Neural crest cell (in vitro differentiated cells): ENCODE results near the gene NCS1. TPM values are rescaled to one million over a fixed set of nuclear protein-coding genes. Genes with fewer than 3 reads are reported as not detected.

Experiments used
- DNase-seq: peaks from one replicate; pipeline ENCODE4 v3.0.0; 2021; ENCODE audit warnings: low read depth, mixed read lengths, low spot score
- H3K27ac Mint-ChIP-seq: one replicate; pipeline ENCODE4 v1.8.0; 2021; ENCODE audit warnings: mild to moderate bottlenecking, mixed read lengths; ENCODE audit not compliant: unreplicated experiment
- H3K27me3 Mint-ChIP-seq: 2 replicates; pipeline ENCODE4 v1.8.0; 2021; ENCODE audit warnings: low read depth, mild to moderate bottlenecking, mixed read lengths
- H3K36me3 Mint-ChIP-seq: 2 replicates; pipeline ENCODE4 v1.8.0; 2021; ENCODE audit warnings: low read depth, mild to moderate bottlenecking, mixed read lengths
- H3K4me1 Mint-ChIP-seq: 2 replicates; pipeline ENCODE4 v1.8.0; 2021; ENCODE audit warnings: mixed read lengths
- H3K4me3 Mint-ChIP-seq: one replicate; pipeline ENCODE4 v1.8.0; 2021; ENCODE audit warnings: mild to moderate bottlenecking, mixed read lengths
- H3K9me3 Mint-ChIP-seq: 2 replicates; pipeline ENCODE4 v1.8.0; 2021; ENCODE audit warnings: mixed read lengths
- total RNA-seq: library from RNA; stranded (reverse); gene quantifications from 2 replicates; pipeline ENCODE4 v1.2.1, GENCODE V29; 2021
- TF ChIP-seq, protein P1 (sequence below): fragments of 200-600 bp; sonication (generic); conservative IDR thresholded peaks from 2 replicates; pipeline ENCODE4 v1.5.0; 2021; ENCODE audit warnings: antibody characterized with exemption, mild to moderate bottlenecking

NCS1 gene
- total RNA-seq, 1 donor from 2014 or later: 60.1 TPM

DNA sequence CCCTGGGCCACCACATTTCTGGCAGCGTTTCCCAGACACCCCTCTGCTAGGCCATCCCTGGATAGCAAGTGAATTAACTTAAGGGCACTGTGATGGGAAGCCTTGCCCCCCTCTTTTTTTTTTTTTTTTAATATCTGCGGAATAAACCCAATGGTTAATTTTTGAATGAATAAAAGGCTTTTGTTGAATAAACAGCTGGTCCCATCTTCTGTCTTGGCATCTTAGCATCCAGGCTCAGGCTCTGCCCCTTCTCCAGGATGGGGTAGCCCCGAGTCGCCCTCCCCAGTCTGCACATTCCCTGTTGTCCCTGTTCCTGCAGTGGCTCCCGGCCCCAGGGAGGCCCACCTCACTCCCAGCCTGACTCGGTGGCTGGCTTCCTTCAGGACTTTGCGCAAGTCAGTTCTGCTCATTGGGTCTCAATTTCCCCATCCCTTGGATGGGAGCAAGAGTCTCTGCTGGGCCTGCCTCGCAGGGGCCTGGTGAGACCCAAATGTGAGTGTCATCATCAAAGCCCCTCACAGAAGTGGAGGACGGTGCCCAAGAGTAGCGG, 64.3 kb downstream of the NCS1 start:
- no peaks in the 10 kb centered on the region for H3K27me3 Mint-ChIP-seq
- peaks cover 6% of the 10 kb centered on the region for H3K36me3 Mint-ChIP-seq
- TF ChIP-seq, protein P1, sequence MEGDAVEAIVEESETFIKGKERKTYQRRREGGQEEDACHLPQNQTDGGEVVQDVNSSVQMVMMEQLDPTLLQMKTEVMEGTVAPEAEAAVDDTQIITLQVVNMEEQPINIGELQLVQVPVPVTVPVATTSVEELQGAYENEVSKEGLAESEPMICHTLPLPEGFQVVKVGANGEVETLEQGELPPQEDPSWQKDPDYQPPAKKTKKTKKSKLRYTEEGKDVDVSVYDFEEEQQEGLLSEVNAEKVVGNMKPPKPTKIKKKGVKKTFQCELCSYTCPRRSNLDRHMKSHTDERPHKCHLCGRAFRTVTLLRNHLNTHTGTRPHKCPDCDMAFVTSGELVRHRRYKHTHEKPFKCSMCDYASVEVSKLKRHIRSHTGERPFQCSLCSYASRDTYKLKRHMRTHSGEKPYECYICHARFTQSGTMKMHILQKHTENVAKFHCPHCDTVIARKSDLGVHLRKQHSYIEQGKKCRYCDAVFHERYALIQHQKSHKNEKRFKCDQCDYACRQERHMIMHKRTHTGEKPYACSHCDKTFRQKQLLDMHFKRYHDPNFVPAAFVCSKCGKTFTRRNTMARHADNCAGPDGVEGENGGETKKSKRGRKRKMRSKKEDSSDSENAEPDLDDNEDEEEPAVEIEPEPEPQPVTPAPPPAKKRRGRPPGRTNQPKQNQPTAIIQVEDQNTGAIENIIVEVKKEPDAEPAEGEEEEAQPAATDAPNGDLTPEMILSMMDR: no peak
- no peaks in the 10 kb centered on the region for H3K9me3 Mint-ChIP-seq
- H3K4me3 Mint-ChIP-seq: no peak overlapping the region
- no peak overlapping the region for H3K27ac Mint-ChIP-seq
- DNase-seq: no peak
- H3K4me1 Mint-ChIP-seq: peaks cover 25% of the 10 kb centered on the region

DNA sequence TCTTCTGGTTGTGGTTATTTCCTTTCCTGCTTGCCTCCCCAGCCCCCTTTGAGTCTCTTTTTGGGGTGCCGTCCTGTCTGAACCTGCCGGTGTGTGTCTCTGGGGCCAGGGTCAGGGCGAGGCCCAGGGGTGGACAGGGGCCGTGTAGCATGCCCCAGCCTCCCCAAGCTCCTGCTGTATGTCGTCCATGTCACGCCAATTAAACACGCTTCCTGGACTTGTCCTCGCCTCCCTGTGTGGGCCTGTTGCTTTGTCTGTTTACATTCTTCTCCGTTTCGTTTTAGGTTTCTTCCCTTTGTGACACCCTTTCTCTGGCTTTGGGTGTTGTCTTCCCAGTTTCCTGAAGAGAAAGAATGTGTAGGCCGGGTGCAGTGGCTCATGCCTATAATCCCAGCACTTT, 64.9 kb downstream of the NCS1 start:
- TF ChIP-seq, protein P1: no peak
- H3K4me1 Mint-ChIP-seq: peaks cover 25% of the 10 kb centered on the region
- peaks cover 5% of the 10 kb centered on the region for H3K36me3 Mint-ChIP-seq

DNA sequence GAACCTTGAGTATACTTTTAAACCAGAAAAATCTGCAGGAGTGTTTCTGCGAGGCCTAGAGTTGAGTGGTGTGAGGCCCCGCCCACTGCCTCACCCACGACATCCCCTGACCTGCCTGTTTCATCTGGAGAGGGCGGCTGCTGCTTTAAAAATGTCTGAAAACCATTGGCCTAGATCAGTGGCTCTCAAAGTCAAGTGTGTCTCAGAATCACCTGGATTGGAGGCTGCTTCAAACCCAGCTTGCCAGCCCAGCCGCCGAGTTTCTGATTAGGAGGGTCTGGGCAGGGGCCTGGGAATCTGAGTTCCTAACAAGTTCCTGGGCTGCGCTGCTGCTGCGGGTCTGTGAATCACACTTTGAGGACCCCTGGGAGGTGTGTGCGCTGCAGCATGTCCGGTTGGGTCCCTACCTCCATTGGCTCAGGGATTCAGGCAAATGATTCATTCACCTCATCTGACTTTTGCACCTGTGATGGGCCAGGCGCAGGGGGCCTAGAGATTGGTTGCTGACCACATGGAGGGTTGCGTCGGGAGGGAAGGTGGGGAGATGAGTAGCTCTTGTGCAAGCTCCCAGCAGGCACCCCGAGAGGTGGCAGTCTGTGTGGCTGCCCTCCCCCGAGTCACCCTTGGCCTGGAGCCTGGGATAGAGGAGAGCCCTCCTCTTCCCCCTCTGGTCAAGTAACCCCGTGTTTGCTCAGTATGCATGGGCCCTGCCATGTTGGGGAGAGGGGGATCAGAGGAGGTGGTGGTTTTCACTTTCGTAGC, 65.7 kb downstream of the NCS1 start:
- no peak overlapping the region for H3K27ac Mint-ChIP-seq
- no peaks in the 10 kb centered on the region for H3K27me3 Mint-ChIP-seq
- H3K9me3 Mint-ChIP-seq: no peaks in the 10 kb centered on the region
- H3K4me1 Mint-ChIP-seq: peaks cover 27% of the 10 kb centered on the region
- H3K36me3 Mint-ChIP-seq: peaks cover 3% of the 10 kb centered on the region
- TF ChIP-seq, protein P1: no peak
- no peak for DNase-seq
- no peak overlapping the region for H3K4me3 Mint-ChIP-seq

More for the DNA sequence above, 64.9 kb downstream of the NCS1 start:
- H3K27ac Mint-ChIP-seq: no peak overlapping the region
- no peak overlapping the region for H3K4me3 Mint-ChIP-seq
- H3K9me3 Mint-ChIP-seq: no peaks in the 10 kb centered on the region
- no peak for DNase-seq
- no peaks in the 10 kb centered on the region for H3K27me3 Mint-ChIP-seq

DNA sequence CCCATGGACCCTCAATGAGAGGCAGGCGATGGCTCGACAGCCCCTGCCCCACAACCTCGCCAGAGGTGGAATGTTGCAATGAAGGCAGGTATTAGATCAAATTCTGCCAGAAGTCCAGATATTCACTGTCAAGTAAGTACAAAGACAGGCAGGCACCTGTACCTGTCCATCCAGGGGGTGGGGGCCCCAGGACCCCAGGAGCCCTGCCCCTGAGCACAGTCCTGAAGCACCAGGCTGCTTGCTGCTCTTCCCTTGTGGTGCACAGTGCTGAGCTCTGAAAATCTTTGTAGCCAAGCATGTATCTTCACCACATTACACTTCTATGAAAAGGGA, 67.1 kb downstream of the NCS1 start:
- Mint-ChIP-seq H3K27me3 (peaks cover 4% of the 10 kb centered on the region), H3K4me3 (no peak overlapping the region), H3K27ac (no peak overlapping the region), H3K4me1 (peaks cover 26% of the 10 kb centered on the region), H3K9me3 (no peaks in the 10 kb centered on the region), H3K36me3 (no peaks in the 10 kb centered on the region)
- TF ChIP-seq, protein P1: no peak
- no peak for DNase-seq

DNA sequence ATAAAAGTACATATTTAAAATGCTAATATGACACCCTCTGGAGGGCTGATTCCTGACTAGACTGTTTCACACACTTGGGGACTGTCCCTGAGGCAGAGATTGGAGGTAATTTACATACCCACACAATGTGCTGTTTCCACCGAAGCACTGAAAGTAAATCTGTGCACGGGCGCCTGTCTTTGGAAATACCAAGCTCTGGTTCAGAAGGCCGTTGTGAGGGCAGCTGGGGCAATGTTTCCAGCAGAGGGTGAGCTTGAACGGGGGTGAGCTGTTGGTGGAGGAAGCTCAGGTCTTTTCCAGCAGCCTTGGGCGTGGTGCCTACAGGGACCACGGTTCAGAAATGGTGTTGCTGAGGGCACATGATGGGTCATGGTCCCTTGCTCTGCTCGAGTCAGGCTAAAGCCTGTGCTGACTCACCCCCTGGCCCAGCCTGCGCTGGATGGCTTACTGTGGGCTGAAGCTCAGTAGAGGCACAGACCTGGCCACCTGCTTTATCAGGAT, 67.6 kb downstream of the NCS1 start:
- H3K27me3 Mint-ChIP-seq: peaks cover 4% of the 10 kb centered on the region
- TF ChIP-seq, protein P1: no peak
- H3K9me3 Mint-ChIP-seq: no peaks in the 10 kb centered on the region
- H3K4me3 Mint-ChIP-seq: no peak overlapping the region
- DNase-seq: no peak
- H3K36me3 Mint-ChIP-seq: no peaks in the 10 kb centered on the region
- H3K4me1 Mint-ChIP-seq: peaks cover 26% of the 10 kb centered on the region
- H3K27ac Mint-ChIP-seq: no peak overlapping the region
